DOHH2 (cell line): ENCODE measurements around the gene SYP.

Experiments used
- CTCF ChIP-seq: fragments of 200-600 bp; sonication (generic); IDR thresholded peaks from one replicate; pipeline ENCODE4 v1.5.1; 2014; ENCODE audit warnings: antibody characterized with exemption, mild to moderate bottlenecking, low read depth, low read length; ENCODE audit not compliant: poor library complexity, severe bottlenecking
- EZH2phosphoT487 ChIP-seq: fragments of 200-600 bp; sonication (generic); IDR thresholded peaks from 2 replicates; pipeline ENCODE4 v1.6.1; 2017; ENCODE audit warnings: borderline replicate concordance, mild to moderate bottlenecking, antibody characterized with exemption, low read length, moderate library complexity, mixed read lengths

GRCh38 chrX:49197543-49198087, 2.4 kb downstream of the SYP start:
- no peak for TF ChIP-seq CTCF
- no peak for TF ChIP-seq EZH2phosphoT487
